K562 (cell line): ENCODE measurements around the gene NTN3. TPM values are rescaled to one million over a fixed set of nuclear protein-coding genes. Genes with fewer than 3 reads are reported as not detected.

ENCODE experiments used
- ATAC-seq: fragments of 200-7000 bp; cut with Tn5 transposase; 3 replicates; pipeline ENCODE4 v1.9.1; 2020; ENCODE audit warnings: moderate library complexity
- BruUV-seq: library from RNA; stranded (reverse); fragments of 400-500 nt; replicated peaks from 2 replicates; lab custom pipeline; 2021; lab: Mats Ljungman, UMichigan
- CTCF ChIA-PET: fragments of 300-600 bp; formaldehyde crosslinking; extraction: SDS; loops from one replicate; lab custom pipeline; 2021; ENCODE audit warnings: low intra/inter-chr PET ratio; lab: Yijun Ruan, JAX
- POLR2A ChIA-PET: fragments of 300-600, 350-650 bp; sonication (Branson Sonifier 250); formaldehyde crosslinking; extraction: SDS; loops from one replicate; lab custom pipeline; 2021; ENCODE audit warnings: antibody characterized with exemption, inconsistent platforms; lab: Yijun Ruan, JAX
- DNase-seq, 4 experiments: peaks; one replicate each; pipeline versions ENCODE4 v3.0.0 to v3.0.0-alpha.2; 2011 to 2018; ENCODE audit warnings: low spot score in 3 of 4, mixed read lengths in 3 of 4; ENCODE audit errors: extremely low read depth in 1 of 4
- FAIRE-seq: peaks from 2 replicates; lab custom pipeline; 2011; peaks lifted over from hg19 to GRCh38; lab: Jason Lieb, UNC
- H2AFZ ChIP-seq: 2 replicates; pipeline ENCODE4 v1.6.0; 2011; ENCODE audit warnings: low read depth, low read length, control low read depth, inconsistent platforms
- H3K27ac ChIP-seq: fragments of 200-600 bp; 3 replicates; pipeline ENCODE4 v1.8.0; 2011; ENCODE audit warnings: low read depth, mild to moderate bottlenecking, control low read depth, inconsistent platforms, low read length, moderate library complexity, mixed read lengths; ENCODE audit errors: extremely low read depth
- H3K27me3 ChIP-seq, 2 experiments: fragments of 300-600 bp in 1 of 2; 2 replicates in 1 of 2; 3 replicates in 1 of 2; pipeline versions ENCODE4 v1.6.0 to v1.8.0; 2011; ENCODE audit warnings: inconsistent platforms in 2 of 2, low read length in 2 of 2, mild to moderate bottlenecking in 1 of 2, mixed read lengths in 1 of 2, moderate library complexity in 1 of 2; ENCODE audit not compliant: control insufficient read depth in 2 of 2, insufficient read depth in 2 of 2
- H3K36me3 ChIP-seq: fragments of 300-600 bp; 3 replicates; pipeline ENCODE4 v1.8.0; 2011; ENCODE audit warnings: mild to moderate bottlenecking, low read length, inconsistent platforms; ENCODE audit not compliant: control insufficient read depth, insufficient read depth
- H3K4me1 ChIP-seq, 2 experiments: fragments of 200-600 bp in 1 of 2; replicated peaks in 1 of 2; 2 replicates in 1 of 2; 3 replicates in 1 of 2; pipeline versions ENCODE4 v1.5.1 to v1.8.0; 2011; ENCODE audit warnings: inconsistent platforms in 2 of 2, low read length in 2 of 2, mild to moderate bottlenecking in 1 of 2, mixed read lengths in 1 of 2, moderate library complexity in 1 of 2; ENCODE audit not compliant: control insufficient read depth in 2 of 2, insufficient read depth in 2 of 2
- H3K4me2 ChIP-seq: 2 replicates; pipeline ENCODE4 v1.6.1; 2011; ENCODE audit warnings: low read length, control low read depth, inconsistent platforms, mixed read lengths; ENCODE audit not compliant: insufficient read depth
- H3K4me3 ChIP-seq: fragments of 200-600 bp; sonication (generic), shearing (Covaris generic); 2 replicates; pipeline ENCODE4 v1.5.1; 2016; ENCODE audit warnings: control low read depth, inconsistent platforms
- H3K79me2 ChIP-seq: fragments of 200-600 bp; 3 replicates; pipeline ENCODE4 v1.8.0; 2011; ENCODE audit warnings: low read length, inconsistent platforms; ENCODE audit not compliant: control insufficient read depth, insufficient read depth
- H3K9ac ChIP-seq, 2 experiments: 2 replicates each; pipeline versions ENCODE4 v1.6.0 to v1.6.1; 2011; ENCODE audit warnings: low read depth in 2 of 2, low read length in 2 of 2, control low read depth in 1 of 2, inconsistent platforms in 1 of 2, mild to moderate bottlenecking in 1 of 2, mixed read lengths in 1 of 2; ENCODE audit not compliant: insufficient read depth in 1 of 2
- H3K9me1 ChIP-seq: one replicate; pipeline ENCODE4 v1.6.0; 2011; ENCODE audit warnings: inconsistent platforms, mild to moderate bottlenecking, low read length, moderate library complexity; ENCODE audit not compliant: control insufficient read depth, insufficient read depth
- H3K9me3 ChIP-seq: replicated peaks from 2 replicates; pipeline ENCODE4 v1.5.1; 2011; ENCODE audit warnings: low read depth, low read length, inconsistent platforms; ENCODE audit not compliant: control insufficient read depth, insufficient read depth
- H4K20me1 ChIP-seq: replicated peaks from 2 replicates; pipeline ENCODE4 v1.6.1; 2011; ENCODE audit warnings: low read length, inconsistent platforms, mixed read lengths; ENCODE audit not compliant: control insufficient read depth, insufficient read depth
- JUN ChIP-seq, 2 experiments: sonication (generic) in 1 of 2; formaldehyde crosslinking in 1 of 2; IDR thresholded peaks; 2 replicates each; pipeline versions ENCODE4 v1.6.1 to v1.8.0; 2012 to 2022; ENCODE audit warnings: borderline replicate concordance in 2 of 2, mild to moderate bottlenecking in 2 of 2, improper control_type of control experiment in 1 of 2, low read depth in 1 of 2, low read length in 1 of 2, missing genetic modification reagents in 1 of 2
- MECOM ChIP-seq: fragments of 250-450 bp; sonication (Bioruptor Pico); IDR thresholded peaks from 2 replicates; pipeline ENCODE4 v1.8.0; 2022; ENCODE audit warnings: inconsistent platforms
- PHF21A ChIP-seq: fragments of 450-650 bp; IDR thresholded peaks from 2 replicates; pipeline ENCODE4 v1.6.1; 2017; ENCODE audit warnings: low read depth, borderline replicate concordance
- RBBP5 ChIP-seq: fragments of 200-600 bp; sonication (generic); IDR thresholded peaks from 2 replicates; pipeline ENCODE4 v1.6.1; 2012; ENCODE audit warnings: borderline replicate concordance, mild to moderate bottlenecking, low read length, control low read depth, inconsistent platforms; ENCODE audit not compliant: insufficient read depth, poor library complexity, severe bottlenecking
- RFX7 ChIP-seq: fragments of 250-450 bp; sonication (Bioruptor Pico); IDR thresholded peaks from 2 replicates; pipeline ENCODE4 v1.5.1; 2021; ENCODE audit warnings: mild to moderate bottlenecking
- RHOXF2B ChIP-seq: fragments of 250-450 bp; sonication (Bioruptor Pico); conservative IDR thresholded peaks from 2 replicates; pipeline ENCODE4 v1.5.1; 2021
- SMARCC2 ChIP-seq: fragments of 450-650 bp; IDR thresholded peaks from 2 replicates; pipeline ENCODE4 v1.6.1; 2017; ENCODE audit warnings: antibody characterized with exemption, moderate library complexity, mild to moderate bottlenecking, low read depth
- SNRNP70 ChIP-seq: fragments of 200-400 bp; formaldehyde crosslinking; optimal IDR thresholded peaks from 2 replicates; pipeline ENCODE3; 2017; ENCODE audit warnings: low read depth, low read length
- TCF3 ChIP-seq: sonication (generic); formaldehyde crosslinking; IDR thresholded peaks from 2 replicates; pipeline ENCODE4 v1.4.0; 2020; ENCODE audit warnings: mild to moderate bottlenecking, missing genetic modification reagents
- USF1 ChIP-seq: sonication (generic); formaldehyde crosslinking; IDR thresholded peaks from 2 replicates; pipeline ENCODE4 v1.9.0; 2022; ENCODE audit warnings: mild to moderate bottlenecking, missing genetic modification reagents
- ZNF197 ChIP-seq: fragments of 200-800 bp; sonication (Bioruptor generic); IDR thresholded peaks from 2 replicates; pipeline ENCODE4 v1.6.1; 2016; ENCODE audit warnings: low read depth, missing genetic modification characterization, missing compliant biosample characterization
- ZNF668 ChIP-seq: fragments of 250-450 bp; sonication (Bioruptor Pico); IDR thresholded peaks from 2 replicates; pipeline ENCODE4 v1.8.0; 2022; ENCODE audit warnings: mild to moderate bottlenecking, inconsistent platforms
- WGBS: fragments of 100-300 bp; shearing (Covaris generic); methylation state at CpG from one replicate; pipeline ENCODE4 v1.1.6; 2016; ENCODE audit warnings: low coverage, mixed read lengths; ENCODE audit not compliant: insufficient coverage; ENCODE audit errors: missing lambda C conversion rate; 5-methylcytosine and 5-hydroxymethylcytosine counted together
- in situ Hi-C: fragments of 300-500 bp; cut with MboI; formaldehyde crosslinking; loops from 4 replicates; pipeline ENCODE4 v1.15.0; 2018; ENCODE audit warnings: inconsistent platforms, mixed read lengths
- intact Hi-C: fragments of 100-400 bp; cut with micrococcal nuclease; formaldehyde crosslinking; loops from 2 replicates; pipeline ENCODE4 v1.14.2; 2022
- polyA plus RNA-seq, 8 experiments: library from polyadenylated mRNA; depleted of rRNA in 4 of 8; stranded (reverse) in 5 of 8; unstranded in 3 of 8; fragments of >200 nt; fragmentation: Nextera tagmentation in 2 of 8; fragmentation: Illumina TruSeq in 1 of 8; extraction: Ambion mirVana in 2 of 8; extraction: Trizol in 1 of 8; gene quantifications; 2 replicates each; pipeline versions ENCODE4 v1.2.1 to v1.2.3, GENCODE V29; 2011 to 2014; ENCODE audit warnings: inconsistent platforms in 1 of 8, missing spikeins in 1 of 8
- total RNA-seq, 7 experiments: library from RNA; depleted of rRNA in 6 of 7; stranded (reverse); fragments of >200 nt in 6 of 7; fragmentation: Illumina TruSeq in 2 of 7; extraction: Trizol in 2 of 7; gene quantifications; 2 replicates each; pipeline versions ENCODE4 v1.2.1 to v1.2.3, GENCODE V29; 2011 to 2021; ENCODE audit warnings: low replicate concordance in 1 of 7
- TF ChIP-seq, protein P1 (sequence below), 2 experiments: fragments of 250-450 bp in 1 of 2; fragments of 450-650 bp in 1 of 2; sonication (Bioruptor Pico) in 1 of 2; IDR thresholded peaks; 2 replicates each; pipeline versions ENCODE4 v1.6.1 to v1.8.0; 2016 to 2021; ENCODE audit warnings: mild to moderate bottlenecking in 2 of 2, moderate library complexity in 2 of 2, missing compliant biosample characterization in 1 of 2, missing genetic modification characterization in 1 of 2
- TF ChIP-seq, protein P2 (sequence below): sonication (generic); formaldehyde crosslinking; IDR thresholded peaks from 2 replicates; pipeline ENCODE4 v1.8.1; 2023; ENCODE audit warnings: mild to moderate bottlenecking, missing genetic modification reagents
- TF ChIP-seq, protein P3 (sequence below): fragments of 450-650 bp; formaldehyde crosslinking; IDR thresholded peaks from 2 replicates; pipeline ENCODE4 v1.4.0; 2020; ENCODE audit warnings: mild to moderate bottlenecking, moderate library complexity

Gene NTN3
- total and polyA plus RNA-seq, 9 of the 15 experiments (the other 6 are each of a cell fraction or from before 2014, with no cell fraction given): not detected

- TF ChIP-seq USF1 (CRISPR knock-in tag): peak; percentile 26; the same call in 1 of the 2 replicates
- TF ChIP-seq ZNF197 (CRISPR knock-in tag): no peak
- TF ChIP-seq RBBP5: no peak
- TF ChIP-seq PHF21A: no peak
- TF ChIP-seq, protein P1, sequence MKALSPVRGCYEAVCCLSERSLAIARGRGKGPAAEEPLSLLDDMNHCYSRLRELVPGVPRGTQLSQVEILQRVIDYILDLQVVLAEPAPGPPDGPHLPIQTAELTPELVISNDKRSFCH (CRISPR knock-in tag; IDR thresholded peaks at IDR 0.05): no peak
- TF ChIP-seq, protein P1 (tag; IDR thresholded peaks at IDR 0.05): 0 out of 2 replicates have a peak, but pooled peaks have one; percentile 48
Measured at GRCh38 chr16:2475413-2476344, 4.6 kb downstream of the NTN3 start (continued).

DNA sequence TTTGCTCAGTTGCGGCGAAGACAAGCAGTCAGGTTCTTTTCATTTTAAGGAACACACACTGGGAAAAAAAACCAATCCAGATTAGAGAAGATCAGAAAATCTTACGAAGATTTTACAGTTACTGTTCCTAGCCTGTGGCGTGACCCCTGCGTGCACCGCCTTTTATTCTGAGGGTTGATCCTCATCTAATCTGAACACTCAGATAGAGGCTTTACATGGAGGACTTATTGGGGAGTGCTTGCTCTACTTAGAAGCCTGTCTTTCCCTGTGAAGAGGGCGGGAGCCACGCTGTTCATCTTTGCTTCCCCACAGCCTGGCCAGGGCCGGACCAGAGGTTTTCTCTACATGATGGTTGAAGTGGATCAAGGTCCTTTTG is 5.2 kb downstream of the NTN3 start:
- ChIA-PET POLR2A (no interaction called here), CTCF (no interaction called here)
- Histone ChIP-seq H3K9ac (peak overlapping the region; percentile 39 to 98; a peak in 3 of 4 replicates), H2AFZ (no peak overlapping the region), H3K79me2 (peaks cover 70% of the 10 kb centered on the region), H4K20me1 (peaks cover 3% of the 10 kb centered on the region; the same call in 1 of the 2 replicates), H3K4me3 (peak overlapping the region; percentile 76; the same call in 1 of the 2 replicates), H3K9me1 (no peaks in the 10 kb centered on the region), H3K27ac (no peak overlapping the region), H3K36me3 (peaks cover 14% of the 10 kb centered on the region; the same call in 1 of the 3 replicates), H3K9me3 (no peaks in the 10 kb centered on the region), H3K4me1 (peaks cover 51 to 95% of the 10 kb centered on the region in 2 experiments), H3K4me2 (peak overlapping the region; percentile 89), H3K27me3 (no peaks in the 10 kb centered on the region)
- BruUV-seq: no TSS peak
- FAIRE-seq: peak; percentile 37
- in situ Hi-C loops: no loop called here
- DNase-seq: no peak
- WGBS: 51% methylated on average over 9 of the region's 9 CpGs
- intact Hi-C loops: no loop called here
- ATAC-seq: no peak
- TF ChIP-seq MECOM (CRISPR knock-in tag): no peak
- no peak for TF ChIP-seq RHOXF2B (CRISPR knock-in tag)
- no peak for TF ChIP-seq SMARCC2
- TF ChIP-seq ZNF668 (CRISPR knock-in tag): no peak
- TF ChIP-seq SNRNP70: no peak
- no peak for TF ChIP-seq RFX7 (CRISPR knock-in tag)
- TF ChIP-seq, protein P2, sequence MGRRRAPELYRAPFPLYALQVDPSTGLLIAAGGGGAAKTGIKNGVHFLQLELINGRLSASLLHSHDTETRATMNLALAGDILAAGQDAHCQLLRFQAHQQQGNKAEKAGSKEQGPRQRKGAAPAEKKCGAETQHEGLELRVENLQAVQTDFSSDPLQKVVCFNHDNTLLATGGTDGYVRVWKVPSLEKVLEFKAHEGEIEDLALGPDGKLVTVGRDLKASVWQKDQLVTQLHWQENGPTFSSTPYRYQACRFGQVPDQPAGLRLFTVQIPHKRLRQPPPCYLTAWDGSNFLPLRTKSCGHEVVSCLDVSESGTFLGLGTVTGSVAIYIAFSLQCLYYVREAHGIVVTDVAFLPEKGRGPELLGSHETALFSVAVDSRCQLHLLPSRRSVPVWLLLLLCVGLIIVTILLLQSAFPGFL (CRISPR knock-in tag): no peak
- no peak for TF ChIP-seq TCF3
- TF ChIP-seq, protein P3, sequence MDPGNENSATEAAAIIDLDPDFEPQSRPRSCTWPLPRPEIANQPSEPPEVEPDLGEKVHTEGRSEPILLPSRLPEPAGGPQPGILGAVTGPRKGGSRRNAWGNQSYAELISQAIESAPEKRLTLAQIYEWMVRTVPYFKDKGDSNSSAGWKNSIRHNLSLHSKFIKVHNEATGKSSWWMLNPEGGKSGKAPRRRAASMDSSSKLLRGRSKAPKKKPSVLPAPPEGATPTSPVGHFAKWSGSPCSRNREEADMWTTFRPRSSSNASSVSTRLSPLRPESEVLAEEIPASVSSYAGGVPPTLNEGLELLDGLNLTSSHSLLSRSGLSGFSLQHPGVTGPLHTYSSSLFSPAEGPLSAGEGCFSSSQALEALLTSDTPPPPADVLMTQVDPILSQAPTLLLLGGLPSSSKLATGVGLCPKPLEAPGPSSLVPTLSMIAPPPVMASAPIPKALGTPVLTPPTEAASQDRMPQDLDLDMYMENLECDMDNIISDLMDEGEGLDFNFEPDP: no peak
- TF ChIP-seq JUN (IDR thresholded peaks at IDR 0.05; ENCODE audit: borderline replicate concordance, low read depth, low read length): no peak
- no peak for TF ChIP-seq JUN (CRISPR knock-in tag; IDR thresholded peaks at IDR 0.05; ENCODE audit: borderline replicate concordance)
